ENCODE data around the gene DOK4. TPM values are rescaled to one million over a fixed set of nuclear protein-coding genes. Genes with fewer than 3 reads are reported as not detected.

Gene DOK4
- total RNA-seq, 1 experiment from 2014 or later, result 27.4 TPM

GRCh38 chr16:57526498-57526897 is 40.2 kb upstream of the DOK4 start:
- Histone ChIP-seq H3K36me3 (ENCODE audit: low read depth) (no peaks in the 10 kb centered on the region), H3K27me3 (ENCODE audit: insufficient read depth, low read depth) (no peaks in the 10 kb centered on the region), H3K79me2 (ENCODE audit: low read depth) (no peaks in the 10 kb centered on the region), H3F3A (ENCODE audit: insufficient read depth, low read depth) (peaks cover 6% of the 10 kb centered on the region; the same call in 1 of the 2 replicates), H3K9me3 (ENCODE audit: insufficient read depth, low read depth) (no peaks in the 10 kb centered on the region), H3K9me2 (ENCODE audit: insufficient read depth) (no peaks in the 10 kb centered on the region), H2AFZ (no peak overlapping the region), H3K27ac (no peak overlapping the region), H3K4me1 (replicated peaks; ENCODE audit: insufficient read depth) (no peaks in the 10 kb centered on the region), H3K4me2 (no peak overlapping the region), H3K4me3 (no peak overlapping the region), H4K20me1 (ENCODE audit: insufficient read depth) (no peaks in the 10 kb centered on the region)
- ChIA-PET POLR2A (ENCODE audit: unreplicated experiment) (no interaction called here), CTCF (interaction anchor here (0.6 kb wide), 1 partner anchor 47 kb away, joined by 3 read pairs; no protein-coding TSS in a partner anchor)
- no peak for DNase-seq
- intact Hi-C loops (cut with micrococcal nuclease; ENCODE audit: unreplicated experiment), result no loop called here
- no peak for TF ChIP-seq EZH2 (IDR thresholded peaks at IDR 0.05; ENCODE audit: low read depth)
- no peak for TF ChIP-seq CTCF (conservative IDR thresholded peaks at IDR 0.05)
- BruUV-seq (replicated peaks), result no TSS peak

- H3K27me3 ChIP-seq (ENCODE audit: insufficient read depth, low read depth), result no peaks in the 10 kb centered on the region
- TF ChIP-seq CTCF (conservative IDR thresholded peaks at IDR 0.05) (no peak), EZH2 (IDR thresholded peaks at IDR 0.05; ENCODE audit: low read depth) (no peak)
- no peaks in the 10 kb centered on the region for H3K9me3 ChIP-seq (ENCODE audit: insufficient read depth, low read depth)
- H3K4me2 ChIP-seq, result no peak overlapping the region
- DNase-seq, result no peak
- BruUV-seq (replicated peaks), result no TSS peak
- intact Hi-C loops (cut with micrococcal nuclease; ENCODE audit: unreplicated experiment), result no loop called here
- no peak overlapping the region for H3K4me3 ChIP-seq
- H3K79me2 ChIP-seq (ENCODE audit: low read depth), result no peaks in the 10 kb centered on the region
- ChIA-PET POLR2A (ENCODE audit: unreplicated experiment) (no interaction called here), CTCF (no interaction called here)
- H4K20me1 ChIP-seq (ENCODE audit: insufficient read depth), result no peaks in the 10 kb centered on the region
- H3F3A ChIP-seq (ENCODE audit: insufficient read depth, low read depth), result peaks cover 6% of the 10 kb centered on the region; the same call in 1 of the 2 replicates
- no peak overlapping the region for H2AFZ ChIP-seq
- no peaks in the 10 kb centered on the region for H3K9me2 ChIP-seq (ENCODE audit: insufficient read depth)
- no peaks in the 10 kb centered on the region for H3K36me3 ChIP-seq (ENCODE audit: low read depth)
- H3K4me1 ChIP-seq (replicated peaks; ENCODE audit: insufficient read depth), result no peaks in the 10 kb centered on the region
- no peak overlapping the region for H3K27ac ChIP-seq
These were observed 39.5 kb upstream of the DOK4 start for GRCh38 chr16:57525761-57526160.

GRCh38 chr16:57522960-57523359 is 36.7 kb upstream of the DOK4 start:
- CTCF ChIA-PET, result no interaction called here
- POLR2A ChIA-PET (ENCODE audit: unreplicated experiment), result interaction anchor here (0.5 kb wide), 1 partner anchor 150 kb away, joined by 4 read pairs; no protein-coding TSS in a partner anchor

More at GRCh38 chr16:57522960-57523359, 36.7 kb upstream of the DOK4 start:
- Histone ChIP-seq H3K9me3 (ENCODE audit: insufficient read depth, low read depth) (no peaks in the 10 kb centered on the region), H3F3A (ENCODE audit: insufficient read depth, low read depth) (peaks cover 3% of the 10 kb centered on the region; the same call in 1 of the 2 replicates), H3K4me1 (replicated peaks; ENCODE audit: insufficient read depth) (no peaks in the 10 kb centered on the region), H3K27ac (no peak overlapping the region), H3K4me2 (no peak overlapping the region), H3K4me3 (no peak overlapping the region), H3K9me2 (ENCODE audit: insufficient read depth) (no peaks in the 10 kb centered on the region), H3K36me3 (ENCODE audit: low read depth) (no peaks in the 10 kb centered on the region), H2AFZ (no peak overlapping the region), H3K79me2 (ENCODE audit: low read depth) (no peaks in the 10 kb centered on the region), H3K27me3 (ENCODE audit: insufficient read depth, low read depth) (no peaks in the 10 kb centered on the region), H4K20me1 (ENCODE audit: insufficient read depth) (no peaks in the 10 kb centered on the region)
- intact Hi-C loops (cut with micrococcal nuclease; ENCODE audit: unreplicated experiment), result no loop called here
- TF ChIP-seq EZH2 (IDR thresholded peaks at IDR 0.05; ENCODE audit: low read depth), result no peak
- no peak for TF ChIP-seq CTCF (conservative IDR thresholded peaks at IDR 0.05)
- BruUV-seq (replicated peaks), result TSS peak; percentile 11
- DNase-seq, result no peak
